KMS-11 (cell line): ENCODE measurements around the gene CLTCL1.

ENCODE experiments used
- H2AFZ ChIP-seq: fragments of 200-600 bp; sonication (generic); 2 replicates; pipeline ENCODE4 v1.6.1; 2016; ENCODE audit warnings: antibody characterized with exemption, mixed run types, low read depth
- H3K27ac ChIP-seq: fragments of 200-600 bp; sonication (generic); 2 replicates; pipeline ENCODE4 v1.6.1; 2016; ENCODE audit warnings: mild to moderate bottlenecking, mixed run types
- H3K27me3 ChIP-seq: fragments of 200-600 bp; sonication (generic); 2 replicates; pipeline ENCODE4 v1.6.1; 2017; ENCODE audit warnings: mild to moderate bottlenecking, low read depth, mixed run types, moderate library complexity; ENCODE audit not compliant: insufficient read depth
- H3K36me3 ChIP-seq: fragments of 200-600 bp; sonication (generic); 2 replicates; pipeline ENCODE4 v1.6.1; 2017; ENCODE audit warnings: mild to moderate bottlenecking, mixed run types; ENCODE audit not compliant: insufficient read depth
- H3K4me1 ChIP-seq: fragments of 200-600 bp; sonication (generic); 2 replicates; pipeline ENCODE4 v1.6.1; 2016; ENCODE audit warnings: mild to moderate bottlenecking, low read depth, mixed run types; ENCODE audit not compliant: poor library complexity, severe bottlenecking
- H3K4me2 ChIP-seq: fragments of 200-600 bp; sonication (generic); 2 replicates; pipeline ENCODE4 v1.7.0; 2016; ENCODE audit warnings: mild to moderate bottlenecking, mixed run types
- H3K4me3 ChIP-seq: fragments of 200-600 bp; sonication (generic); IDR thresholded peaks from 2 replicates; pipeline ENCODE4 v1.6.1; 2017; ENCODE audit warnings: low read depth, low read length, mixed read lengths; ENCODE audit not compliant: insufficient read depth
- H3K79me2 ChIP-seq: fragments of 200-600 bp; sonication (generic); 2 replicates; pipeline ENCODE4 v1.6.1; 2016; ENCODE audit warnings: low read depth, mixed run types; ENCODE audit not compliant: insufficient read depth
- H3K9ac ChIP-seq: fragments of 200-600 bp; sonication (generic); 2 replicates; pipeline ENCODE4 v1.6.1; 2016; ENCODE audit warnings: mild to moderate bottlenecking, mixed run types
- H4K20me1 ChIP-seq: fragments of 200-600 bp; sonication (generic); 2 replicates; pipeline ENCODE4 v1.6.1; 2016; ENCODE audit warnings: mild to moderate bottlenecking, mixed run types; ENCODE audit not compliant: insufficient read depth
- TF ChIP-seq, protein P1 (sequence below): fragments of 200-600 bp; sonication (generic); conservative IDR thresholded peaks from 2 replicates; pipeline ENCODE4 v1.6.1; 2017; ENCODE audit warnings: low read depth, mild to moderate bottlenecking, antibody characterized with exemption, low read length, moderate library complexity, mixed read lengths

CLTCL1 gene

DNA sequence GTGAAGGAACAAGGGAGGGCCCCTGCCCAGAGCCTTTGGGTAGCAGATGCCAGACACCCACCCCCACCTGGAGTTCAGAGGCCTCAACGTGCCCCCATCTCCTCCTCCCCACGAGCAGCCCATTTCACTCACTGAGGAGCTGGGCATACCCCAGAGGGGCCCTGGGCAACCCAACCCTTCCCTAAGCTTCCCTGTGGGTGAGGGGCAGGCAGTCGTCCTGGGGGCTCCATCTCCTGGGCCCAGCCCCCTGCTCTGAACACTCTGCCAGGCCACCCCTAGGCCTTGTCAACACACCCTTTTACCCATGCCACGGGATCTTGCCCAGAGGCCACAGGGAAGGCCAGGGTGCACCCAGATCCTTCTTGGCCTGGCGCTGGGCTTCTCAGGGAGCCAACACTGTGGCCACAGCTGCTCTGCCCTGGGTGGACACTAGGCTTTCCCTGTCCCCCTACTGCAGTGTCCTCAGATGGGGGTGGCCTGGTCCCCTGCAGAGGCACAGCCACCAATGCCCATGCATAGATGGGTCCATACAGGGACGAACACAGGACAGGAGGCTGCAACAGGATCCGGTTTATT lies 116.4 kb downstream of the CLTCL1 start:
- H3K27ac ChIP-seq = no peak overlapping the region
- no peak overlapping the region for H3K4me3 ChIP-seq
- no peak overlapping the region for H2AFZ ChIP-seq
- no peaks in the 10 kb centered on the region for H3K27me3 ChIP-seq
- no peak overlapping the region for H3K4me2 ChIP-seq
- no peak overlapping the region for H3K9ac ChIP-seq
- peaks cover 25% of the 10 kb centered on the region for H3K79me2 ChIP-seq
- H4K20me1 ChIP-seq = no peaks in the 10 kb centered on the region
- no peaks in the 10 kb centered on the region for H3K36me3 ChIP-seq
- peaks cover 32% of the 10 kb centered on the region for H3K4me1 ChIP-seq
- TF ChIP-seq, protein P1, sequence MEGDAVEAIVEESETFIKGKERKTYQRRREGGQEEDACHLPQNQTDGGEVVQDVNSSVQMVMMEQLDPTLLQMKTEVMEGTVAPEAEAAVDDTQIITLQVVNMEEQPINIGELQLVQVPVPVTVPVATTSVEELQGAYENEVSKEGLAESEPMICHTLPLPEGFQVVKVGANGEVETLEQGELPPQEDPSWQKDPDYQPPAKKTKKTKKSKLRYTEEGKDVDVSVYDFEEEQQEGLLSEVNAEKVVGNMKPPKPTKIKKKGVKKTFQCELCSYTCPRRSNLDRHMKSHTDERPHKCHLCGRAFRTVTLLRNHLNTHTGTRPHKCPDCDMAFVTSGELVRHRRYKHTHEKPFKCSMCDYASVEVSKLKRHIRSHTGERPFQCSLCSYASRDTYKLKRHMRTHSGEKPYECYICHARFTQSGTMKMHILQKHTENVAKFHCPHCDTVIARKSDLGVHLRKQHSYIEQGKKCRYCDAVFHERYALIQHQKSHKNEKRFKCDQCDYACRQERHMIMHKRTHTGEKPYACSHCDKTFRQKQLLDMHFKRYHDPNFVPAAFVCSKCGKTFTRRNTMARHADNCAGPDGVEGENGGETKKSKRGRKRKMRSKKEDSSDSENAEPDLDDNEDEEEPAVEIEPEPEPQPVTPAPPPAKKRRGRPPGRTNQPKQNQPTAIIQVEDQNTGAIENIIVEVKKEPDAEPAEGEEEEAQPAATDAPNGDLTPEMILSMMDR = no peak

DNA sequence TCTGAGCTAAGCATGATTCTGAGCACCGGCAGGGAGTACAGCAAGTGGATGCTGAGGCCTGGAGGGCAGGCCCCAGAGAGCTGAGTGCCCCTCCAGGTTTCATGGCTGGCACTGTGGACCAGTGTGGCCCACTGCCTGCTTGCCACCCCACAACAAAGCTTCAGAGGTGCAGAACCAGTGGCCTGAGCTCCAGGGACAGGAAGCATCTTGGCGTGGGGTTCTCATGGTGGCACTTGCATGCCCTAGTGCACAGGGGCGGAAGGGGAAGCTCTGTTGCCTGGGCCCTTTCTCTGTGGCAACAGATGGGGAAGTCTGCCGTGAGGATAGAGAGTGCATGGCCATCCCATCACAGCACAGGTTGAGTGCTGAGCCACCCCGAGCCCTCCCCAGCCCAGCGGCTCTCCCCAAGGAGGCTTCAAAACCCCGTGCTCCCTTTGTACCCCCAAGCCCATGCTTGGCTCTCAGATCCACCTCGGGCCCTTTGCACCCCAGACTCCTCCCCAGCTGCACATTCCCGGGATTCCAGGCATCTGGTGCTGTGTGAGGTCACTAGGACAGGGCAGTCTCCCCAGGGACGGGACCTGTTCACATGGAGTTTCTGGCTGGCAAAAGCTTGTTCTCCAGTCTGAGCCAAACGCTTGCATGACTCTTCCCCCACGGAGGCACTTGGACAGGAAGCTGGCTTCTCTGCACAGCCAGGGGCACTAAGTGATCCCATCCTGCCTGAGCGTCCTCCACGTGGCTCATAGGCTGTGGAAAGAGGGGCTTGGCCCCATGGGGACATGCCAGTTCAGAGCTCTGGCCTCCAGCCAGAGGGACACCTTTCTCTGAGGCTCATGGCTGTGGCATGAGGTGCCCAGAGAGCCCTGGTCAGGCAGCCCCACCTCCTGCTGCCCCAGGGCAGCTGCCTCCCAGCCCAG lies 117.2 kb downstream of the CLTCL1 start:
- peaks cover 25% of the 10 kb centered on the region for H3K79me2 ChIP-seq
- H2AFZ ChIP-seq = no peak overlapping the region
- TF ChIP-seq, protein P1 = no peak
- H3K4me2 ChIP-seq = no peak overlapping the region
- no peaks in the 10 kb centered on the region for H4K20me1 ChIP-seq
- no peaks in the 10 kb centered on the region; the same call in 1 of the 2 replicates for H3K27me3 ChIP-seq
- H3K36me3 ChIP-seq = no peaks in the 10 kb centered on the region
- no peak overlapping the region for H3K9ac ChIP-seq
- H3K4me1 ChIP-seq = peaks cover 28% of the 10 kb centered on the region
- no peak overlapping the region for H3K4me3 ChIP-seq
- no peak overlapping the region for H3K27ac ChIP-seq

DNA sequence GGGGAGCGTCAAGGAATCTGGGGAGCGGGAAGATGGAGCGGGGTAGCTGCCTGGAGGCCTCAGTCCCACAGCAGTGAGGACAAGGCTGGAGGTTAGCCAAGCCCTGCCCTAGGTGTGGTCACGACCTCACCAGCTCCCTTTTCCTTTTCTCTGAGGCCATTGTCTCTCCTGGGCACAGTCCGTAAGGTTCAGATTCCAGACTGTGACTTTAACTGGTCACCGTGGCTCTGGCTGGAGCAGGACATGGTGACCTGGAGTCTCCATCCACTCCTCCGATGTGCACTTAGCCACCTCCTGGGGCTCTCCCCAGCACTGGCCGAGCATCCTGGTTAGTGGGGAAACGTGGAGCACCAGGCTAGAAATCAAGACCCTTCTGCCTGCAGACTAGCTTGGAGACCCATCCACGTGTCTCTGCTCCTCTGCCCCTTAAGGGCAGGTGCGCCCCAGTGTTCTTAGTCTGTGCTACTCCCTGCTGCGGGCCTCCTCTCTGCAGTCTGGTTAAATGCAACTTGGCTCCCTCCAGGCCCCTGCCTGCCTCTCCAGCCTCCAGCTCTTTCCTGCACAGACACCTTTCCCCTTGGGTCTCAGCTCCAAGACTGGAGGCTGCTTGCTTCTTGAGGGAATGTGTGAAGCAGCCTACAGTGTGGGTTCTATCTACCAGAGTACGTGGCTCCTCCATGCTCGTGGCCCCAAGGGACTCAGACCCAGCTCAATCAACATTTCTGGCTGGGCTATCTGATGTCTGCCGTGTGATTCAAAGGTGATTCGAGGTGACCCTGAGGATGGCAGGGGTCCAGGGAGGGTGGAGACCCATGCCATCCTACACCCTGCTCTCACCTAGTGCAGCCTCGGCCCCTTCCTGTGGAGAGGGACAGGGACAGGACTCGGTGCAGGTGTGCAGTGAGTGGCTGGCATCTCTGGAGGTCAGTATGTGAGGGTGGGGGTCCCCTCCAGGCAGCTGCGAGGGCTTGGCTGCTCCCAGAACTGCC lies 118.2 kb downstream of the CLTCL1 start:
- TF ChIP-seq, protein P1 = no peak
- Histone ChIP-seq H3K79me2 (peaks cover 25% of the 10 kb centered on the region), H3K4me3 (no peak overlapping the region), H3K27ac (no peak overlapping the region), H3K4me1 (peaks cover 25% of the 10 kb centered on the region), H2AFZ (no peak overlapping the region), H3K36me3 (no peaks in the 10 kb centered on the region), H3K4me2 (peak overlapping the region; percentile 72; the same call in 1 of the 2 replicates), H3K9ac (no peak overlapping the region; the same call in 1 of the 2 replicates), H3K27me3 (no peaks in the 10 kb centered on the region; the same call in 1 of the 2 replicates), H4K20me1 (no peaks in the 10 kb centered on the region)
